HG03439 (cell line): Measurements from ENCODE around the gene GPR173.

Experiments used
- ATAC-seq: cut with Tn5 transposase; IDR thresholded peaks from one replicate; pipeline ENCODE4 v1.9.1; 2021; ENCODE audit warnings: mild to moderate bottlenecking, moderate library complexity; ENCODE audit not compliant: unreplicated experiment

Gene GPR173, protein sequence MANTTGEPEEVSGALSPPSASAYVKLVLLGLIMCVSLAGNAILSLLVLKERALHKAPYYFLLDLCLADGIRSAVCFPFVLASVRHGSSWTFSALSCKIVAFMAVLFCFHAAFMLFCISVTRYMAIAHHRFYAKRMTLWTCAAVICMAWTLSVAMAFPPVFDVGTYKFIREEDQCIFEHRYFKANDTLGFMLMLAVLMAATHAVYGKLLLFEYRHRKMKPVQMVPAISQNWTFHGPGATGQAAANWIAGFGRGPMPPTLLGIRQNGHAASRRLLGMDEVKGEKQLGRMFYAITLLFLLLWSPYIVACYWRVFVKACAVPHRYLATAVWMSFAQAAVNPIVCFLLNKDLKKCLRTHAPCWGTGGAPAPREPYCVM

DNA sequence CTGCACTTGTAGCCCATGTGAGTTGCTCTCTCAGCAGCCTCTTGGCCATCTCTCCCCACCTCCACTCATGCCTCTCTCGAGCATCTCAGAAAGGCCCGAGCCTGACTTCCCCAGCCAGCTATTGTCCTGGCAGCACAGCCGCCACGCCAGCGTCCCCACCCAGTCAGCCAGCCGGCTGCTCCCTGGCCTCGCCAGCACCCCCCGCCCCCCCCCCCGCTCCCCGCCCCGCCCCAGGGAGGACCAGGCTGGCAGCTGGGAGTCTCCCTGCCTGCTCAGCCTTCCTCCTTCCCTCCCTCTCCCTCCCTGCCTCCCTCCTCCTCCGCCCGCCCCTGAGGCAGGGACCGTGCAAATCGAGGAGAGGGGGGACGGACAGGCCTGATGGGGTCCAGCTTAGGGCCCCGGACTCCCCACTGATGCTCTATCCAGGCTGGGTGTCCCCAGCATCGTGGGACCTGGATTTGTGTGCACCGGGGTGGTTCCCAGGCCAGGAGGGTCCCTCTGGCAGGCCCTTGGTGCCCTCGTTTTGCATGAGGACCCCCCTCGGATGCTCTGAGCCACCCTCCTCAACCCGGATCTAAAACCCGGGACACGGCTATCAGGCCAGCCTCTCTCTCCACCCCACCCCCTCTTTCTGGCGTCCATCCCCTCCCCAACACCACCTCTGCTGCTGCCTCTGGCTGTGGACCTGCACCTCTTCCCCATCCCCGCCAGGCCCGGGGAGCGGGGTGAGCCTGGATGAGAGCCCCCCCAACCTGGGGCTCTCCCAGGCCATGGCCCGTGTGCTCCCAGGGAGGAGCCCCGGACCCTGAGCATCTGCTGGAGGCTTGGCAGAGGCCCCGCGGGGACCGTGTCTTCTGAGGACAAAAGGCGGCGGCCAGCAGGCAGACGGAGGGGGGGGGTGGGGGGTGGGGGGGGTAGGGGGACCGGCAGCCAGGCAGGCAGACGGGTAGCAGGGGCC lies at the start of gene GPR173:
Gene GPR173, plus strand, starts transcription at position 621 of the 958 bp plus-strand sequence. CDS start 27,833 bp downstream, outside the sequence.
- no peak for ATAC-seq

DNA sequence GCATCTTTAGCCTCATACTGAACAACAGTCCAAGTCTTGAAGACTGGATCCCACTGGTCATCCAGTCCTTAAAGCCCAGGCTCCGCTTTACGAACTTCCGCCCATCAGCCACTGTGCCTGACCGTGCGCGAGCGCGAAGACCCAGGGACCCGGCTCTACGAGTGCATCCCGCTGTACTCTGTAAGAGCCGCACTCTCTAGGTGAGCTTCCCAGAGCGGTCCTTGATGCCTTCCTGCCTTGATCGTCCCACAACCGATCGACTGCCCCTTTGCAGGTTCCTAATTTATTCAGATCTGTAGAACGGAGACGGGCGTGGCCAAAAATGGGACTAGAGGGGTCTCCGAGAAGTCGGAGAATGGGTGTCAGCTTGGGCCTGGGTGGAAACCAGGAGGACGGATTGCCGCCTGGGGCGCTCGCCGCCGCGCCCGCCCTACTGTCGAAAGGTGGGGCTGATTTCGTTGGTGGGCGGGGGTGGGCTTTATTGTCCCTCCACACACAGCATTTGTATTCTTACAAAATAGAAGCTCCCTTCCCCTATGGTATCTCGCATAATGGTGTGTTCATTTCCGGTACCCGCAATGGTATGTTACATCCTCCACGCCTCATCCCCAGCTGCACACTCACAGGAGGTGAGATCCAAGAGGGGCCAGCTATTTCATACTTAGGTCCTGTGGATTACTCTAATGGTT lies 48.0 kb upstream of the GPR173 start:
- ATAC-seq = no peak

DNA sequence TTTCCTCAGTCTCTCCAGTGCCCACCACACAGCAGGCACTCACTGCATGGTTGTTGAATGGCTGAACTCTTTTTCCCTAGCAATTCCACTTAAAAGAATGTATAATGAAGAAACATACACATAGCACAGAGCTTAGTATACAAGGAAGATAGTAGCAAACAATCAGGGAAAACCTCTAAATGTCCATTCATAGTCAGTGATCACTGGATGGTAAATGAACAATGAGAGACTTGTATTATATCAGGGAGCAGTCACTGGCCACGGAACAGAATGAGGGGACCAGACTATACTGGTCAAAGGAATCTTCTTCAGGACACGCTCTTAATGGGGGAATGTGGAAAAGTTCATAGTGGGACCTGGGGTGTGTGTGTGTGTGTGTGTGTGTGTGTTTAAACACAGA lies 46.6 kb upstream of the GPR173 start:
- ATAC-seq = no peak

DNA sequence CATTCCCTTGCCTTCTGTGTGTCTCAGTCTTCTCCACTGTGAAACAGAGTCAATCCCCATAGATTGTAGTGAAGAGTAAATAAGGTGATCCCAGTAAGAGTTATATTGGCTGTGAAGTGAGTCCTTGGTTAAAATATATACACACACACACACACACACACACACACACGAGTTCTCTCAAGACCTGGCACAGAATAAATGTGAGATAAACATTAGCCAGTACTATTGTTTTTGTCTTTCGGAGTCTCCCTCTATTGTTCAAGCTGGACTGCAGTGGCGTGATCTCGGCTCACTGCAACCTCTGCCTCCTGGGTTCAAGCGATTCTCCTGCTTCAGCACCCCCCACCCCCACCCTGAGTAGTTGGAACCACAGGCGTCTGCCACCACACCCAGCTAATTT lies 45.5 kb upstream of the GPR173 start:
- no peak for ATAC-seq

DNA sequence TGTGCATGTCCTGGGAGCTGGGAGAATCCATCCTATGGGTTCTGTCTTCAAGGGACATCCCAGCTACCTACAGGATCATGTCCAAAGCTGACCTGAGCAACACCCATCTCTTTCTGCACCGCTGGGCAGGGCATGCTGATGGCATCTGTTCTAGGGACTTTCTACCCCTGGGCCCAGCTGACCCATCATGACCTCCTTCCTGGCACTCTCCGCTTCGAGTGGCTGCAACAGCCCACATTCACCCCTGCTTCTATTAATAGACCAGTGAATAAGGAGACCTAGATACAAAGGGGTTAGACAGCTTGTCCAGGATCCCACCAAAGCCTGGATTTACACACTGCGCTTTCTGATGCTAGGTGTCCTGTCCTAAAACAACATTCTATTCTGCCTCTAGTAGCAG lies 44.6 kb upstream of the GPR173 start:
- no peak for ATAC-seq

DNA sequence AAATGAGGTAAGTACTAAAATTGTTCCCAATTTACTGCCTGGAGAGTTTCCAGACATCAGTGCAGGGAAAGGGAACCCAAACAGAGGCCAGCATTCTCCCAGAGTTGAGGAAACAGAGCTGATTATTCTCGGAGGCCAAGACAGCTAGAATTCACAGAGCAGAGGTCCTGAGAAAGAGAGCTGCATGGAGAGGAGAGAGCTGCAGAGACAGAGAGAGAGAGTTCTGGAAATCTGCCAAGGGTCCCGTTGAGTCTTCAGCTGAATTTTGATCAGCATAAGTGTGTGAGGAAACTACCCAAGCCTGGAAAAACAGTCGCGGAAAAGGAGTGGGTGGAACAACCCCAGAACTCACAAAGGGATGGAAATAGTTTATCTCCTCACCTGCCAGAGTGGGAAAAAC lies 43.8 kb upstream of the GPR173 start:
- ATAC-seq = no peak

DNA sequence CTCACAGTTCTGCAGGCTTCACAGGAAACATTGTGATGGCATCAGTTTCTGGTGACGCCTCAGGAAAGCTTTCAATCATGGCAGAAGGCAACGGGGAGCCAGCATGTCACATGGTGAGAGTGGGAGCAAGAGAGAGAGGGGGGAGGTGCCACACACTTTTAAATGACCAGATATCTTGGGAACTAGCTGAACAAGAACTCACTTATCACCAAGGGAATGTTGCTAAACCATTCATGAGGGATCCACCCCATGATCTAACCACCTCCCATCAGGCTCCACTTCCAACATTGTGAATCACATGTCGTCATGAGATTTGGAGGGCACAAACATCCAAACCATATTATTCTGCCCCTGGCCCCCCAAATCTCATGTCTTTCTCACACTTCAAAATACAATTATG lies 43.3 kb upstream of the GPR173 start:
- no peak for ATAC-seq

DNA sequence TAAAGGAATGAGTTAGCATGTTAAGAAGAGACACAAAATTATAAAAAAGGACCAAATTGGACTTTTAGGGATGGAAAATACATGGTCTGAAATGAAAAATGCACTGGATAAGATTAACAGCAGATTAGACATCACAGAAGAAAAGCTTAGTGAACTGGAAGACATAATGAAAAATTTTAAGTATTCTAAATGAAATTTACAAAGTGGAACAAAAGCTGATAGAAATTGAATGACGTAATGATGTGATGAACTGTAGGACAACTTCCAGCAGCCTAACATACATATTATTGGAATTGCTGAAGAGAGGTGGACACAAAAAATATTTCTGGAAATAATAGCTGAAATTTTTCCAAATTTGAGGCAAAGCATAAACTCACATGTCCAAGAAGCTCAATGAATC lies 39.6 kb upstream of the GPR173 start:
- ATAC-seq = no peak

DNA sequence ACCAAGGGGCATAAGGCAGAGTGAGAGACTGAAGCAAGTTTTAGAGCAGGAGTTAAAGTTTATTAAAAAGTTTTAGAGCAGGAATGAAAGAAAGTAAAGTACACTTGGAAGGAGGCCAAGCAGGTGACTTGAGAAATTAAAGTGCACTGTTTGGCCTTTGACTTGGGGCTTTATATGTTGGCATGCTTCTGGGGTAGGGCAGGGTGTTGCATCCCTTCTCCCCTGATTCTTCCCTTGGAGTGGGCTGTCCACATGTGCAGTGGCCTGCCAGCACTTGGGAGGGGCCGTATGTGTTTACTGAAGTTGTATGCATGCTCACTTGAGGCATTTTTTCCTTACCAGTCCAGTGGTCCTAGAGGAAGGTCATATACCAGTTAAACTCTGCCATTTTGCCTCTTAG lies 35.3 kb upstream of the GPR173 start:
- no peak for ATAC-seq

DNA sequence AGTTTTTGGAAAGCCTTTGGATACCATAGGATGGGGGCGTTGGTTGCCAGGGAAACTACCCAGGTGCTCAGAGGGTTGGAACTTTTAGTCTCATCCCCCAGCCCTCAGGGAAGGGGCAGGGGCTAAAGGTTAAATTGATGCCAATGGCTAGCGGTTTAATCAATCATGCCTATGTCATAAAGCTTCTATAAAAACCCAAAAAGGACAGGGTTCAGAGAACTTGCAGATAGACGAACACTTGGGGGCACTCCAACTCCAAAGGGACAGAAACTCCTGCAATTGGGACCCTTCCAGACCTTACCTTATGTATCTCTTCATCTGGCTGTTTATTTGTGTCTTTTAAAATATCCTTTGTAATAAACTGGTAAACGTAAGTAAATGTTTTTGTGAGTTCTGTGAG lies 30.0 kb upstream of the GPR173 start:
- ATAC-seq = no peak

DNA sequence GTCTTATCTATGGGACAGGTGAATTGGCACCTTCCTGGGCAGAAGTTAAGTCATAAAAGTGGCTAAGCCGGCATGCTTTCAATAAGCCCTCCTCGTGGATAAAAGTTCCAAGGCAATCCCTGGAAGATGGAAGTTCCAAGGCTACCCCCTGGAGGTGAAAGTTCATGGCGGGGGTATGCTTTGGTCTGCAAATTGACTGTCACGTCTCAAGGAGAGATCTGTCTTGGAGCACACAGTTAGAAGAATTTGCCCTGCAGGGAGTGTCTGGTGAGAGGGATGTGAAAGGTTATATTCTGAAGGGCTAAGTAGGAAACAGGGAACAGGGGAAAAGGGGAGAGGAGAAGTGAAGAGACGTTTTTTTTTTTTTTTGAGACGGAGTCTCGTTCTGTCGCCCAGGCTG lies 26.2 kb upstream of the GPR173 start:
- ATAC-seq = no peak

DNA sequence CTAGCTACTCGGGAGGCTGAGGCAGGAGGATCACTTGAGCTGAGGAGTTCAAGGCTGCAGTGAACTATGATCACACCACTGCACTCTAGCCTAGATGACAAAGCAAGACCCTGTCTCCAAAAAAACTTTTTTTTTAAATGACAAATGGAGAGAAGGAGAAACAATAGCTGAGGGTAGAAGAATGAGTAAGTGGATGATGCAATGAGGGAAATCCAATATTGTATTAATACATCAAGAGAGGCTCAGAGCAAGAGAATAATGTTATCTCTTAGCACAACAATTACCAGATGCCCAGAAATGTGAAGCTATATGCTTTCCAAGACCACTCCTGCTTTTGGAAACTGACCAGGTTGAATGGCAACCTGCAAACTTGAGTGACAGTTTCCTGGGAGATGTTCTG lies 19.9 kb upstream of the GPR173 start:
- no peak for ATAC-seq

DNA sequence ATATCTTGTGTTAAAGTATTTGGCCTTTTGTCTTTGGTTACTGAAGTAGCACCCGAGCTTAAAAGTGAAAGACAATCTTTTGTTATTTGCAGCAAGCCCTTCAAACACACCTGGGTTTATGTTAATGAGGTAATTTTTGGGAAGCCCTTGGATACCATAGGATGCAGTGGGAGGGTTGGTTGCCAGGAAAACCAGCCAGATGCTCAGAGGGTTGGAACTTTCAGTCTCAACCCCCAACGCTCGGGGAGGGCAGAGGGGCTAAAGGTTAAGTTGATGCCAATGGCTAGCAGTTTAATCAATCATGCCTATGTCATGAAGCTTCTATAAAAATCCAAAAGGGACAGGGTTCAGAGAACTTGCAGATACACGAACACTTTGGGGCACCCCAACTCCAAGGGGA lies 17.2 kb upstream of the GPR173 start:
- ATAC-seq = no peak

DNA sequence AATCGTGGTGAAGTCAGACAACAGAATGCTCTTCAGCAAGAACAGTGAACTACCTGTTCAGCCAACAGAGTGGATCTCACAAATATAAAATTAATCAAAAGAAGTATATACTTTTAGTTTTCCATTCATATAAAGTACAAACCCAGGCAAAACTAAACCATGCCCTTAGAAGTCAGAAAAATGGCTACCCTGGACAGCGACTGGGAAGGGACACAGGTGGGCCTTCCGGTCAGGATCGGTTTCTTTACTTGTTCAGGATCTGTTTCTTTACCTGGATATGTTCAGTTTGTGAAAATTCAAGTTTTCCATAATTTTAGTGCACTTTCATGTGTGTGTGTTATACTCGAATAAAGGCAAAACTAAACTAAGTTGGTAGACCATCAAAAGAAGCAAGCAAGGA lies 12.4 kb upstream of the GPR173 start:
- ATAC-seq = no peak

DNA sequence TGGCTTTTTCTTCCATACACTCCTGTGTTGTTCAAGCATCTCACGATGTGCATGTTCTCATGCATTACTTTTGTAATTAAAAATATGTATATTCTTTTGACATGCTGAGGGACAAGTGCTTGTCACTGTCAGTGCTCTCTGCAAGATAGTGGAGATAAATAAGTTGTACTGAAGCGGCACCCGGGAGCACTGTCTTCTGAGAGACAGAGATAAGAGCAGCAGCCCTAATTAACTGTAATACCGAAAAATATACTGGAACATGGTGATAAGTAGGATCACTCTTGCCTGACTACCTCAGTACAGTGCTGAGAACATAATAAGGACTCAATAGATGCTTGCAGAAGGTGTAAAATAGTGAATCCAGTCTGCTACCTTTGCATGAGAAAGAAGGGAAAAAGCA lies 9.4 kb upstream of the GPR173 start:
- no peak for ATAC-seq

DNA sequence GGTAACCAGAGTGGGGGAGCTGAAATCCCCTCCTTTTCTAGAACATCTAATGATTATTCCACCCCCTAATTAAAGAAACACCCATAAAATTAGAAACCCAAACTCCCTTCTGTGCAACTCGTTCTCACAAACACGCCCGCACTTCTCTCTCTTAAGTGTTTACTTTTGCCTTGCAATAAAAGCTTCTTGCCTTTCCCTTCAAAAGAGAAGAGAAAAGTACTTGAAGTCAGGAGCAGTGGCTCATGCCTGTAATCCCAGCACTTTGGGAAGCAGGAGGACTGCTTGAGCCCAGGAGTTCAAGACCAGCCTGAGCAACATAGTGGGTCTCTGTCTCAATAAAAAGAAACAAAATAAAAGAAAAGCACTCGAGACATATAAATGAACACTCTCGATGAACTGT lies 3.6 kb upstream of the GPR173 start:
- no peak for ATAC-seq

DNA sequence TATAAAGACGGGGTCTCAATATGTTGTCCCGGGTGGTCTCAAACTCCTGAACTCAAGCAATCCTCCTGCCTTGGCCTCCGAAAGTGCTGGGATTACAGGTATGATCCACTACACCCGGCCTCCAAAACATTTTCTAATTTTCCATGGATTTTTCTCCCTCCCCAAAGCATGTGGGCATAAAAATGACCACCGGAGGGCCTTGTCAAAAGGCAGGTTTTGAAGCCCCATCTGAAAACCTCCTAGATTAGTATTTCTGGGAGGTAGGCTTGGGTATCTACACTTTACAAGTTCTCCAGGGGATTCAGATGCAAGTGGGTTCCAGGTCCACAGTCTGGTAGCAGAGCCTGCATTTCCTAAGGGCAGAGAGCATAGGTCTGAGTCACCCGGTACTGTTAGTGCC lies 1.4 kb upstream of the GPR173 start:
- ATAC-seq = no peak

DNA sequence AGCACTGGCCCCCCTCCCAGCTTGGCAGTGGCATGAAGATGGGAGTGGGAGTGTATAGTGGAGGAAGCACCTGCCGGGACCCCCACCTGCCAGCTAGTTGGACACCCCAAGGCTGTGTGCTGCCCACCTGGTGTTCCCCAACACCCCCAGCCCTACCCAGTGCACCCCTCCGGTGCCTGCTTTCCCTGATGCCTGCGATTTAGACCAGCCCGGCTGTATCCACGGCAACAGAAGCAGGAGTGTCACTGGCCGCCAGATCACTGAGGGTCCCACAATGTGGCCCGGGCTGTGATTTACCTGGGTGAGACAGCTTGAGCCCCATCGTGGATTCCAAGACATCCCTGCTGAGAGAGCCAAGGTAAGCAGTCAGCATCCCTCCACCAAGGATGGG lies 533 bp downstream of the GPR173 start:
- ATAC-seq = no peak

DNA sequence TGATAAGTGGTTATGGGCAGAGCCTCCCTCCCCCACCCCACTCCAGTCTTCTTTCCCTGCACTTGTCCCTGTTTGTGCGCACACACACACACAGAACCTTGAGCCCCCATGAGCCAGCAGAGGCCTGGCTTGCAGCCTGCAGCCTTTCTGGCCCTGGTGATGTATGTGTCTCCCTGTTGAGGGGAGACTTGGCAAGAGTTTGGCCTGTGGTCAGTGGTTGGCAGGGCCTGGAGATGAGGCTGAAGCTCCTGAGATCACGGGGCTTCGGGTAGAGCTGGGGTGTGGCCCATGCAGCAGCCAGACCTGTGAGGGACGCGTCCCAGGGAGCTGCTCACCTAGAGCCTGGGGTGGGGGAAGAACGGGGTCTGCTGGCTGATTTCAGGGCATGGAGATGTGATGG lies 2.3 kb downstream of the GPR173 start:
- no peak for ATAC-seq

DNA sequence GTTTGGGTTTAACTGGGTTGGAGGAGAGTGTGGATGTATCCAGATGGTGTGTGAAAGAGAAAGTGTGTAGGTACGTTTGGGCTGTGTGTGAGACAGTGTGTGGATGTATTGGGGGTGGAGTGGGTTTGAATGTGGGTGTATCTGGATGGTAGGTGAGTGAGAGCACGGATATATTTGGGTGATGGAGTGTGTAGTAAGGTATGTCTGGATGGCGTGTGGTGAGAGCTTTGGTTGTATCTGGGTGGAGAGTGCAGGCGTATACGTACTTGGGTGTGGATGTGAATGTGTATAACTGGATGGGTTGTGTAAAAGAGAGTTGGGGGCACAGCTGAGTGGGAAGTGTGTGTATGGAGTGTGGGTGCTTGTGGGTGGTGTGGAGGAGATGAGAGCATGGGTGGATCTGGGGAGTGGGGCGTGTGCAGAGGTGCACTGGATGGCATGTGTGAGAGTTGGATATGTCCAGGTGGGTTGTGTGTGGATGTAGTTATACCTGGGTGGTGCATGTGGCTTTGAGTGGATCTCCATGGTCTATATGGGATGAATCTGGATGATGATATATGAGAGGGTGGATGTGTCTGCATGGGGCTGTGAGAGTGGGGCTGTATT lies 6.8 kb downstream of the GPR173 start:
- no peak for ATAC-seq

DNA sequence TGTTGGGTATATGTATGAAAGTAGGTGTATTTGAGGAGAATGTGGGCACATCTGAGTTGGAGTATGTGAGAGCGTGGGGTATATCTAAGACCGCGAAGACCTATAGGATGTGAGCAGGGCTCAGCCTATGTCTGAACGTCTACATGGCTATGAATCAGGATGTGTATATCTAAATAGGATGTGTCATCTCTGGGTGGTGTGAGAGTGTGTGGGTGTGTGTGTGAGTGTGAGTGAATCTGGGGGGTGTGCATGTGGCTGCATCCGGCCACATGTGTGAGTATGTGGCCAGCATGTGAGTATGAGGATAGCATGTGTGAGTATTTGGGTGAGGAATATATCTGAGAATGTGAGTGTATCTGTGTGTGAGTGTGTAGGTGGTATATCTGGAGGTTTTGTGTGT lies 7.7 kb downstream of the GPR173 start:
- ATAC-seq = no peak
